ENCODE measurements around the gene TLR10.
A peak's percentile ranks its signal among the peaks of the same experiment; 100 is the strongest.
"Not testable (repeated sequence)": the region's sequence is repeated elsewhere in the genome, so short reads cannot be mapped to it uniquely, and the experiment has no call there.

TLR10 gene

GRCh38 chr4:38782452-38783108 is at the start of gene TLR10:
Gene TLR10 (minus strand): TSS chr4:38782990. CDS start chr4:38775590, 7,400 bp downstream.
- DNase-seq (ENCODE audit: low spot score) = peak; percentile 23

- no peak for DNase-seq (ENCODE audit: low spot score)
Measured at GRCh38 chr4:38832206-38832605, 49.4 kb upstream of the TLR10 start.

DNA sequence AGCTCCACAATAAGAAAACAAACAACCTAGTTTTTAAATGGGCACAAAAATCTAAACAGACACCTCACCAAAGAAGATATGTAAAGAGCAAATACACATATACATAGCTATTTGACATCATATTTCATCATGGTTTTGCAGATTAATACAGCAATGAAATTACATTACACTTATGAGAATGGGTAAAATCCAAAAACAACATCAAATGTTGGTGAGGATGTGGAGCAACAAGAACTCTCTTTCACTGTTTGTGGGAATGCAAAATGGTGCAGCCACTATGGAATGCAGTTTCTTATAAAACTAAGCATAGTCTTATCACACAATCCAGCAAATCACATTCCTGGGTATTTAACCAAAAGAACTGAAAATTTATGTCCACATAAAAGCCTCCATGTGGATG is 48.9 kb upstream of the TLR10 start:
- no peak for DNase-seq (ENCODE audit: low spot score)

DNA sequence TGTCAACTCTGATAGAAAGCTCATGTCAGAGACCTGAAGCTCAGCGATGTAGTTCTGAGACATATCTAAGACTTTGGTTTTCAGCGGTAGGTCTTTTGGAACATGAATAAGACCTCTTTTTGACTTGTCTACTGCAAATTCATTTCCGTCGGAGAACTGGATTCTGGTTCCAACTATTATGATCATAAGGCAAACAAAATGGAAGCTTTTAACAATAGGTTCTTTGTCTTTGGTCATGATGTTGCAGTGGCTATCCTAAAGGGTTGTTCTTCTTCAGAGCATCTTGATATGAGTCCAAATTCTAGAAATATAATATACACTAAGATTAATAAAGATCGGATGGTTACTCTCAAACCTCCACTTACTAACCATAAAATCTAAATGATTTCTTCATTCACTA is 46.4 kb upstream of the TLR10 start:
- DNase-seq (ENCODE audit: low spot score) = no peak

- no peak for DNase-seq (ENCODE audit: low spot score)
Measured at GRCh38 chr4:38823766-38824165, 41.0 kb upstream of the TLR10 start.

DNA sequence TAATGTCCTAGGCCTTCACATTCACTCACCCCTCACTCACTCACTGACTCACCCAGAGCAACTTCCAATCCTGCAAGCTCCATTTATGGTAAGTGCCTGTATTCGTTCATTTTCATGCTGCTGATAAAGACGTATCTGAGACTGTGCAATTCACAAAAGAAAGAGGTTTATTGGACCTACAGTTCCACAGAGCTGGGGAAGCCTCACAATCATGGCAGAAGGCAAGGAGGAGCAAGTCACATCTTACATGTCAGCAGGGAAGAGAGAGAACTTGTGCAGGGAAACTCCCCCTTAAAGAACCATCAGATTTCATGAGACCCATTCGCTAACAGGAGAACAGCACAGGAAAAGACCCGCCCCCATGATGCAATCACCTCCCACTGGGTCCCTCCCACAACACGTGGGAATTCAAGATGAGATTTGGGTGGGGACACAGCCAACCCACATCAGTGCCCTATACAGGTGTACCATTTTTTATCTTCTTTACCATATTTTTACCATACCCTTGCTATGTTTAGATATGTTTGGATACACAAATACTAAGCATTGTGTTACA is 40.0 kb upstream of the TLR10 start:
- DNase-seq (ENCODE audit: low spot score) = no peak

DNA sequence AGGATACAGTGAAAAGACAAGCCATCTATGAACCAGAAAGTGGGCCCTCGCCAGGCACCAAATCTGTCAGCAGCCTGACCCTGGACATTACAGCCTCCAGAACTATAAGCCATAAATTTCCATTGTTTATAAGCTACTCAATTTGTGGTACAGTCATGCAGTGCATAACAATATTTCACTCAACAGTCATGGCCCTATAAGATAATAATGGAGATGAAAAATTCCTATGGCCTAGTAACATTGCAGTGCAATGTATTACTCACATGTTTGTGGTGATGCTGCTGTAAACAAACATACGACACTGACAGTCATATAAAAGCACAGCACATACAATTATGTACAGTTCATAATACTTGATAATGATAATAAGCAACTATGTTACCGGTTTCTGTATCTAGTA is 38.9 kb upstream of the TLR10 start:
- DNase-seq (ENCODE audit: low spot score) = no peak

- DNase-seq (ENCODE audit: low spot score) = no peak
Measured at GRCh38 chr4:38820329-38821061, 37.7 kb upstream of the TLR10 start.

- DNase-seq (ENCODE audit: low spot score) = no peak
Measured at GRCh38 chr4:38819569-38819968, 36.8 kb upstream of the TLR10 start.

- DNase-seq (ENCODE audit: low spot score) = no peak
Measured at GRCh38 chr4:38818441-38818976, 35.7 kb upstream of the TLR10 start.

DNA sequence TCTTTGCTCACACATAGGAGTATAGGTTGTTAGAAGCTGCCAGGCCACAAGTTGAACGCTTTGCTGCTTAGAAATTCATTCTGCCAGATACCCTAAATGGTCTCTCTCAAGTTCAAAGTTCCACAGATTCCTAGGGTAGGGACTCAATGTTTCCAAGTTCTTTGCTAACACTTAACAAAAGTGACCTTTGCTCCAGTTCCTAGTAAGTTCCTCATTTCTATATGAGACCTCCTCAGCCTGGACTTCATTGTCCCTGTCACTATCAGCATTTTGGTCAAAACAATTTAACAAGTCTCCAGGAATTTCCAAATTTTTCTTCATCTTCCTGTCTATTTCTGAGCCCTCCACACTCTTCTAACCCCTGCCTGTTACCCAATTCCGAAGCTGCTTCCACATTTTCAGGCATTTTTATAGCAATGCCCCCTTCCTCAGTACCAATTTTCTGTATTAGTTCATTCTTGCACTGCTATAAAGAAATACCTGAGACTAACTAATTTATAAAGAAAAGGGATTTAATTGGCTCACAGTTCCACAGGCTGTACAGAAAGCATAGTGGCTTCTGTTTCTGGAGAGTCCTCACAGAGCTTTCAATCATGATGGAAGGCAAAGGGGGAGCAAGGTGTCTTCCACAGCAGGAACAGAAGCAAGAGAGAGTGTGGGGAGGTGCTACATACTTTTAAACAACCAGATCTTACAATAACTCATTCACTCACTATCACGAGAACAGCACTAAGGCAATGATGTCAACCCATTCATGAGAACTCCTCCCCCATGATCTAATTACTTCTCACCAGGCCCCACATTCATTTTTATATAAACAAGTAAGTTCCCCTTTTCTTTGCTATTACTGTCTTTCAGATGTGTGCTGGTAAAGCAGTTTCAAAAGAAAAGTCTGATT is 33.3 kb upstream of the TLR10 start:
- no peak for DNase-seq (ENCODE audit: low spot score)

- no peak for DNase-seq (ENCODE audit: low spot score)
Measured at GRCh38 chr4:38814386-38814785, 31.6 kb upstream of the TLR10 start.

- DNase-seq (ENCODE audit: low spot score) = no peak
Measured at GRCh38 chr4:38811297-38811696, 28.5 kb upstream of the TLR10 start.

DNA sequence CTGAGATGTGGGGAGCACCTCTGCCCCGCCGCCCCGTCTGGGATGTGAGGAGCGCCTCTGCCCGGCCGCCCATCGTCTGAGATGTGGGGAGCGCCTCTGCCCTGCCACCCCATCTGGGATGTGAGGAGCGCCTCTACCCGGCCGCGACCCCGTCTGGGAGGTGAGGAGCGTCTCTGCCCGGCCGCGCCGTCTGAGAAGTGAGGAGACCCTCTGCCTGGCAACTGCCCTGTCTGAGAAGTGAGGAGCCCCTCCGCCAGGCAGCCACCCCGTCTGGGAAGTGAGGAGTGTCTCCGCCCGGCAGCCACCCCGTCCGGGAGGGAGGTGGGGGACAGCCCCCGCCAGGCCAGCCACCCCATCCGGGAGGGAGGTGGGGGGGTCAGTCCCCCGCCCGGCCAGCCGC is 24.7 kb upstream of the TLR10 start:
- DNase-seq (ENCODE audit: low spot score) = not testable (repeated sequence)

DNA sequence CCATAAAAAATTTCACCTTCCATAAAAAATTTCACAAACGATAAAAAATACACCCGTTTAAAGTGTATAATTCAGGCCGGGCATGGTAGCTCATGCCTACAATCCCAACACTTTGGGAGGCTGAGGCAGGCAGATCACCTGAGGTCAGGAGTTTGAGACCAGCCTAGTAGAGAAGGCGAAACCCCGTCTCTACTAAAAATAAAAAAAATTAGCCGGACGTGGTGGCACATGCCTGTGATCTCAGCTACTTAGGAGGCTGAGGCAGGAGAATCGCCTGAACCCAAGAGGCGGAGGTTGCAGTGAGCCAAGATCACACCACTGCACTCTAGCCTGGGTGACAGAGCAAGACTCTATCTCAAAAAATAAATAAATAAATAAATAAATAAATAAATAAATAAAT is 23.5 kb upstream of the TLR10 start:
- DNase-seq (ENCODE audit: low spot score) = not testable (repeated sequence)

DNA sequence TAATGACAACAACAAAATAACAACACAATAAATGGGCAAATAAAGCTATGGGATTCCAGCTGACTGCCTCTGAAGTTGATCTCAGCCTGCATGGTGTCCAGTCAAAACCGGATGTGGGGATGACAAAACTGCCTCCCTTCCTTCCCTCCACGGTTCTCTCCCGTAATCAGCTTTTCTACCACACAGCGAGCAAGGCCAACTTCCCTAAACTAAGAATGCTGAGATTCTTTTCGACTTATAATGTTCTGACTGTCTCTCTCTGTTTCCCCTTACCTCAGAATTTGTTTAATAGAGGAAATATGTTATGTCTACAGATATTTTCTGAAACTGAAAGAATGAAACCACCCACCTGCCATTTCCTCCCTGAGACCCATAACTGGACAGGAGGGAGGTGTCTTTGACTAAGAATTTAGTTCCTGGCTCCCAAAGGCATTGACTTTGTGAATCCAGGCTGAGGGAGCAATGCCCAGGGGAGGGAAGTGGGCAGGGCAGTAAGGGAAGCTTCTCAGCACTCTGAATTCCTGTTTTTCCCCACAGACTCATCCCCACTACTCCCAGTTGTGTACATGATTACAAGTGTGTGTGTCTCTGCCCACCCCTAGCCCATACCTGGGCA is 22.8 kb upstream of the TLR10 start:
- no peak for DNase-seq (ENCODE audit: low spot score)

DNA sequence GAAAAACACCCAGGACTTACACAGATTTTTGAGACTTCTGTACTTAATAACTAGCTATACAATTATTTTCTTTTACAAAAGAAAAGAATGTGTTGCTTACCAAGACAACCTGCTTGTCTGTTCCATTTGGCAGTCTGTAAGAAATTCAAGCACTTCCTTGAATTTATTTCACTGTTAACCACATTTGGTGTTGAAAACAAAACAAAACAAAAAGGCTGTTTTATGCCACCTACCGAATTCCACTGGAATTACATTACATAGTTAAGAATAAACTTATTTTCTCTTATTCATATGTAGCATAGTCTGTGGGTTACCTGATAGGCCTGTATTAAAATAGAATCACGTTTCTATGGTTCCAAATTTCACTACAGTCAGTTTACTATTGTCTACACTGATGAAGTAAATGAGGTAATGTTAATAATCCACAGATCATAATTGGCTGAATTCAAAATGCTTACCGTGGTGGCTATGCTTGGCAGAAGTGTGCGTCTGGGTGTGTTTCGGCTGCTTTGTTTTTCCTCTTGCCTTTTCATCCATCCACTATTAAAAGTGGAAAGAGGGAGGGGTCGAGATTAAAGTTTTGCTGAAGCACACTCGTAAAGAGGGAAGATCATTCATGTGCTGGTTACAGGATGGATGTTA is 22.0 kb upstream of the TLR10 start, which contains the start of gene TLR1:
TLR1 (minus strand) TSS at position 138 of the 642 bp plus-strand sequence. CDS start 5,960 bp downstream, outside the sequence.
- DNase-seq (ENCODE audit: low spot score) = no peak

GRCh38 chr4:38803833-38804653 is 21.3 kb upstream of the TLR10 start:
- no peak for DNase-seq (ENCODE audit: low spot score)

- DNase-seq (ENCODE audit: low spot score) = no peak
Measured at GRCh38 chr4:38802561-38803355, 20.0 kb upstream of the TLR10 start.
